ENCODE results near the gene FOSL2. TPM values are rescaled to one million over a fixed set of nuclear protein-coding genes. Genes with fewer than 3 reads are reported as not detected.

Gene FOSL2
- total RNA-seq, 1 donor from 2014 or later: 77.1 TPM

DNA sequence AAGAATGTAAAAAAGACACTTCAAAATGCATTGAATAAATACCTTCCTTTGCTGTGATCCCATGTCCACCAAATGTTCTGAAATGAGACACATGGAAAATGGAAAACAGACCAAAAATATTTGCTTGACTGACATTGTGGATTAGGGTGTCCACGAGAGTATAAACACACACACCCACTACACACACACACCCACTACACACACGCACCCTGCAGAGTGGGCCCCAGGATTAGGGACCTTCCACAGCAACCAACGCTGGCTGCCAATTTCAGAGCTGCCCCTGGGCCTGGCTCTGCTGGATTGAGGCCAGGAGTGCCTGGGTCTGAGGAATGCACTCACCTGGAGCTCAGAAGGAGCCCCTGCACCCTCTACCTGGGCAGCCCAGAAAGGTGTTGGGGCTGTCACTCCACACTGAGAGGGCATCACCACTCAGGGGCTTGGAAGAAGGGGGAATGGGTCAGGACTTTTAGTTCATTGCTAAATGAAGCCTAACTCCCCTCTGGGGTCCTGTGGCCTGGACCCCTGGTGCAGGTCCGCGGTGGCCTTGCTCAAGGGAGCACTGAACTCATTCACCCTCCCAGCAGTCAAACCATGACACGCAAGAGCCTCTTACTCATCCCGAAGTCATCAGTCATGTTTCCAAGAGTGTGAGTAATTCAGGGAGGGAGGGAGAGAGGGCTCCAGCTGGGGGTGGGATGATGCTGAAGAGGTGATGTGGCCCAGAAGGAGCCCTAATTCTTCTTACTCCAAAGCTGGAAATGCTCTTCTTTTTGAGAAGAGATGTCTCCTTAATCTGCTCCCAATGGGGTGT is 53.0 kb downstream of the FOSL2 start:
- DNase-seq (ENCODE audit: low read depth) (peak; percentile 97), FAIRE-seq (no peak)
- Histone ChIP-seq H3K36me3 (ENCODE audit: control insufficient read depth, insufficient read depth, low read length) (no peaks in the 10 kb centered on the region), H3K4me3 (ENCODE audit: low read depth, low read length) (no peak overlapping the region), H3K27me3 (ENCODE audit: control insufficient read depth, insufficient read depth, low read length) (no peaks in the 10 kb centered on the region)
- TF ChIP-seq, protein P1, sequence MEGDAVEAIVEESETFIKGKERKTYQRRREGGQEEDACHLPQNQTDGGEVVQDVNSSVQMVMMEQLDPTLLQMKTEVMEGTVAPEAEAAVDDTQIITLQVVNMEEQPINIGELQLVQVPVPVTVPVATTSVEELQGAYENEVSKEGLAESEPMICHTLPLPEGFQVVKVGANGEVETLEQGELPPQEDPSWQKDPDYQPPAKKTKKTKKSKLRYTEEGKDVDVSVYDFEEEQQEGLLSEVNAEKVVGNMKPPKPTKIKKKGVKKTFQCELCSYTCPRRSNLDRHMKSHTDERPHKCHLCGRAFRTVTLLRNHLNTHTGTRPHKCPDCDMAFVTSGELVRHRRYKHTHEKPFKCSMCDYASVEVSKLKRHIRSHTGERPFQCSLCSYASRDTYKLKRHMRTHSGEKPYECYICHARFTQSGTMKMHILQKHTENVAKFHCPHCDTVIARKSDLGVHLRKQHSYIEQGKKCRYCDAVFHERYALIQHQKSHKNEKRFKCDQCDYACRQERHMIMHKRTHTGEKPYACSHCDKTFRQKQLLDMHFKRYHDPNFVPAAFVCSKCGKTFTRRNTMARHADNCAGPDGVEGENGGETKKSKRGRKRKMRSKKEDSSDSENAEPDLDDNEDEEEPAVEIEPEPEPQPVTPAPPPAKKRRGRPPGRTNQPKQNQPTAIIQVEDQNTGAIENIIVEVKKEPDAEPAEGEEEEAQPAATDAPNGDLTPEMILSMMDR (IDR thresholded peaks at IDR 0.05; ENCODE audit: insufficient read depth, low read length, severe bottlenecking): no peak

DNA sequence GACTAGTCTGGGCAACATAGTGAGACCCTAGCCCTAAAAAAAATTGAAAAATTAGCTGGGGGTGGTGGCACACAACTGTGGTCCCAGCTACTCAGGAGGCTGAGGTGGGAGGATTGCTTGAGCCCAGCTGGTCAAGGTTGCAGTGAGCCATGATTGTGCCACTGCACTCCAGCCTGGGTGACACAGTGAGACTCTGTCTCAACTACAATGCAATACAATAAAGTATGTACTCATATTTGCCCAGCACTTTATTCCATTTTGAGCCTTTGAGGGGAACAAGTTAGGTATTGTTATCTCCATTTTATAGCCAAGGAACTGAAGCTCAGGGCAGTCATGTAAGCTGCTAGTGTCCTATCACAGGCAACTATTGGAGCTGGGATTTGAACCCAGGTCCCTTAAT is 53.9 kb downstream of the FOSL2 start:
- FAIRE-seq (no peak), DNase-seq (ENCODE audit: low read depth) (no peak)
- no peak overlapping the region for H3K4me3 ChIP-seq (ENCODE audit: low read depth, low read length)
- TF ChIP-seq, protein P1 (IDR thresholded peaks at IDR 0.05; ENCODE audit: insufficient read depth, low read length, severe bottlenecking): no peak
- no peaks in the 10 kb centered on the region for H3K27me3 ChIP-seq (ENCODE audit: control insufficient read depth, insufficient read depth, low read length)
- H3K36me3 ChIP-seq (ENCODE audit: control insufficient read depth, insufficient read depth, low read length): no peaks in the 10 kb centered on the region

DNA sequence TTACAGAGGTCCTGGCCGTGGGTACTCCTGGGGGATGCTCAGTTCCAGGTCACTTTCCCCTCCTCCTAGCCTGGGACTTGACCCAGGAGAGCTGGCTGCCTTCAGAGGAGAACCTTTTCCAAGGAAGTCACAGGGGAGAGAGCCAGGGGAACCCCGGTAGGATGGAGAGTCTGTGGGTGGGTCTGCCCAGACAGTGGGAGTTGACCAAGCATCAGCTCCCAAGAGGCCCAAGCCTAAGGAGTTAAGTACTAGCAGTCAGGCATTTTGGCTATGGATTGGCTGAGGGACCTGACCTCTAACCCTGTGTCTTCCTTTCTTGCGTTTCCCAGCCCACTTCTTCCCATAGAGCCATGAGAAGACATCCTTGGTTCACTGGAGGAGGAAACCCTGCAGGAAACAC is 54.4 kb downstream of the FOSL2 start:
- no peaks in the 10 kb centered on the region for H3K36me3 ChIP-seq (ENCODE audit: control insufficient read depth, insufficient read depth, low read length)
- TF ChIP-seq, protein P1 (IDR thresholded peaks at IDR 0.05; ENCODE audit: insufficient read depth, low read length, severe bottlenecking): no peak
- no peaks in the 10 kb centered on the region for H3K27me3 ChIP-seq (ENCODE audit: control insufficient read depth, insufficient read depth, low read length)
- DNase-seq (ENCODE audit: low read depth) (no peak), FAIRE-seq (no peak)
- no peak overlapping the region for H3K4me3 ChIP-seq (ENCODE audit: low read depth, low read length)

DNA sequence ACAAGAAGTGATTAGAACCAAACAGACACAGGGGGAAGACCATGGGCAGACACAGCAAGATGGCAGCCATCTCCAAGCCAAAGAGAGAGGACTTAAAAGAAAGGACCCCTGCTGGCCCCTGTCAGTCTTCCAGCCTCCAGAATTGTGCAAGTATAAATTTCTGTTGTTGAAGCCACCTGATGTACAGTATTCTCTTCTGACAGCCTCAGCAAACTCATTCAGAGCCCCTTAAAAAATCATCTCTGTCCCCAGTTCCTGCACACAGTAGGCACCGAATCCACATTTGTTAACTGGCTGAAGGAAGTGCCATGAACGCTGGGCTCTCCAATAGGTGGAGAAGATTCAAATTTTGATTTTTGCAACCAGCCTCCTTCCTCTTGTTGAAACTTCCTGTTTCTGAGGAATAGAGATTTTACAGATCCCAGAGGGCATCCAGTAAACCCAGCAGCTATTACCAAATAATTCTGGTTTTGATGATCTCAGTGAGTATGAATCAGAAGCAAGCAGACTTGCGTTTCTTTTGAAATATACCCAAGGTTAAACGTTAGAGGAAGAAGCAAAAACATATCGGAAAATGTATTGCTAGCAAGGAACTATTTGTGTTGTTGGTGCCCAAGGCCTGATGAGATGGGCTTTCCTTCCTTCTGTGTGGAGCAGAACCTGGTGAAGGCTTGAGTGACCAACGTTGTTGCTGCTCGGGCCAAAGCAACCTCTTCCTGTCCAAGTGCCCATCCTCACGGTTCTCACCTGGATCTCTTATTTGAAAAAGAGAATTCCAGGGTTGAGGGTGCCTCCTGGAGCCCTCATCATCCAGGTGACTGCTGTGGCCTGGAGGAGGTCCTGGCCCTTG is 55.5 kb downstream of the FOSL2 start:
- Histone ChIP-seq H3K4me3 (ENCODE audit: low read depth, low read length) (no peak overlapping the region), H3K27me3 (ENCODE audit: control insufficient read depth, insufficient read depth, low read length) (no peaks in the 10 kb centered on the region), H3K36me3 (ENCODE audit: control insufficient read depth, insufficient read depth, low read length) (no peaks in the 10 kb centered on the region)
- FAIRE-seq: no peak
- DNase-seq (ENCODE audit: low read depth): peak; percentile 95
- TF ChIP-seq, protein P1 (IDR thresholded peaks at IDR 0.05; ENCODE audit: insufficient read depth, low read length, severe bottlenecking): no peak

DNA sequence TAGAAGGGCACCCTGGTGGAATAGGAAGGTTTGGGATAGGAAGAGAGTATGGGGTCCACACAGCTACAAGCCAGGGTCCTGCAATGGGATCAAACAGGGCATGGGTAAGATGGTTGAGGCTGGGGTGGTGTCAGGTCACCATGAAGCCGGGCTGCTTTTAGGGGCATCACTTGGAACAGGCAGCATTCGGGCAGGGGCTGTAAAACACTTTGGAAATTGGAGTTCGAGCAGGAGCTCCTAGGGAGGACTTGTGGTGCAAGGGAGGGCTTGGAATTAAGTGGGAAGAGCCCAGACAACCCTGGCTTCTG is 56.1 kb downstream of the FOSL2 start:
- TF ChIP-seq, protein P1 (IDR thresholded peaks at IDR 0.05; ENCODE audit: insufficient read depth, low read length, severe bottlenecking): no peak
- H3K36me3 ChIP-seq (ENCODE audit: control insufficient read depth, insufficient read depth, low read length): no peaks in the 10 kb centered on the region
- FAIRE-seq (no peak), DNase-seq (ENCODE audit: low read depth) (no peak)
- no peaks in the 10 kb centered on the region for H3K27me3 ChIP-seq (ENCODE audit: control insufficient read depth, insufficient read depth, low read length)
- H3K4me3 ChIP-seq (ENCODE audit: low read depth, low read length): no peak overlapping the region

Measured in bronchial epithelial cell (primary cell).